IMR-90 (cell line): ENCODE results near the gene ZNHIT6. TPM values are rescaled to one million over a fixed set of nuclear protein-coding genes. Genes with fewer than 3 reads are reported as not detected.

Source experiments
- ATAC-seq: fragments of 200-7000 bp; cut with Tn5 transposase; 2 replicates; pipeline ENCODE4 v1.9.1; 2020; ENCODE audit warnings: low read depth, mild to moderate bottlenecking, moderate library complexity
- BruUV-seq: library from RNA; stranded (reverse); fragments of 400-500 nt; replicated peaks from 2 replicates; lab custom pipeline; 2021; lab: Mats Ljungman, UMichigan
- CTCF ChIA-PET: fragments of 300-600 bp; formaldehyde crosslinking; extraction: SDS; loops from one replicate; lab custom pipeline; 2021; ENCODE audit warnings: antibody characterized with exemption; lab: Yijun Ruan, JAX
- POLR2A ChIA-PET: fragments of 300-600 bp; sonication (Branson Sonifier 250); formaldehyde crosslinking; loops from one replicate; lab custom pipeline; 2022; ENCODE audit warnings: antibody characterized with exemption; ENCODE audit not compliant: unreplicated experiment; lab: Charles Lee
- DNase-seq: peaks from one replicate; pipeline ENCODE4 v3.0.0; 2013
- H2AFZ ChIP-seq: replicated peaks from 2 replicates; pipeline ENCODE3; 2013; ENCODE audit warnings: low read length, mild to moderate bottlenecking; ENCODE audit not compliant: poor library complexity
- H2AK5ac ChIP-seq: 2 replicates; pipeline ENCODE4 v1.6.1; 2013; ENCODE audit warnings: low read depth, low read length, inconsistent platforms
- H2AK9ac ChIP-seq: replicated peaks from 2 replicates; pipeline ENCODE3; 2013; ENCODE audit warnings: mild to moderate bottlenecking, low read depth, low read length, moderate library complexity; ENCODE audit not compliant: poor library complexity
- H2BK120ac ChIP-seq: 2 replicates; pipeline ENCODE4 v1.6.1; 2013; ENCODE audit warnings: low read depth, low read length, inconsistent platforms
- H2BK15ac ChIP-seq: 3 replicates; pipeline ENCODE4 v1.6.1; 2013; ENCODE audit warnings: low read depth, low read length, inconsistent platforms
- H2BK20ac ChIP-seq: 2 replicates; pipeline ENCODE4 v1.6.1; 2013; ENCODE audit warnings: low read depth, mild to moderate bottlenecking, inconsistent platforms, low read length, moderate library complexity
- H2BK5ac ChIP-seq: 2 replicates; pipeline ENCODE4 v1.6.1; 2013; ENCODE audit warnings: mild to moderate bottlenecking, low read depth, low read length, inconsistent platforms; ENCODE audit not compliant: poor library complexity, severe bottlenecking
- H3K14ac ChIP-seq: replicated peaks from 2 replicates; pipeline ENCODE4 v1.6.1; 2013; ENCODE audit warnings: low read depth, low read length, inconsistent platforms
- H3K18ac ChIP-seq: 2 replicates; pipeline ENCODE4 v1.6.1; 2013; ENCODE audit warnings: low read depth, low read length, control low read depth
- H3K23ac ChIP-seq: 2 replicates; pipeline ENCODE4 v1.6.1; 2013; ENCODE audit warnings: low read depth, low read length, inconsistent platforms
- H3K27ac ChIP-seq: 2 replicates; pipeline ENCODE4 v1.5.1; 2013; ENCODE audit warnings: mild to moderate bottlenecking, control low read depth, low read length; ENCODE audit not compliant: insufficient read depth
- H3K27me3 ChIP-seq: 2 replicates; pipeline ENCODE4 v1.6.1; 2013; ENCODE audit warnings: low read length; ENCODE audit not compliant: control insufficient read depth, insufficient read depth
- H3K36me3 ChIP-seq: 2 replicates; pipeline ENCODE4 v1.6.1; 2013; ENCODE audit warnings: low read length, mixed read lengths; ENCODE audit not compliant: control insufficient read depth, insufficient read depth
- H3K4ac ChIP-seq: 2 replicates; pipeline ENCODE4 v1.6.1; 2013; ENCODE audit warnings: low read depth, low read length, inconsistent platforms
- H3K4me1 ChIP-seq: 2 replicates; pipeline ENCODE4 v1.6.1; 2013; ENCODE audit warnings: low read length, mixed read lengths; ENCODE audit not compliant: control insufficient read depth, insufficient read depth
- H3K4me2 ChIP-seq: 2 replicates; pipeline ENCODE4 v1.6.1; 2013; ENCODE audit warnings: low read depth, mild to moderate bottlenecking, control low read depth, low read length, moderate library complexity
- H3K4me3 ChIP-seq: 2 replicates; pipeline ENCODE4 v1.5.1; 2013; ENCODE audit warnings: low read depth, mild to moderate bottlenecking, control low read depth, low read length, moderate library complexity; ENCODE audit not compliant: insufficient read depth
- H3K56ac ChIP-seq: 2 replicates; pipeline ENCODE4 v1.6.1; 2013; ENCODE audit warnings: low read length, inconsistent platforms; ENCODE audit not compliant: insufficient read depth; ENCODE audit errors: extremely low read depth
- H3K79me1 ChIP-seq, 2 experiments: 2 replicates each; pipeline ENCODE4 v1.6.1; 2013; ENCODE audit warnings: low read length in 2 of 2, inconsistent platforms in 1 of 2, low read depth in 1 of 2
- H3K9ac ChIP-seq: 2 replicates; pipeline ENCODE4 v1.6.1; 2013; ENCODE audit warnings: low read depth, low read length, control low read depth
- H3K9me1 ChIP-seq: 2 replicates; pipeline ENCODE4 v1.6.1; 2013; ENCODE audit warnings: low read length, inconsistent platforms; ENCODE audit not compliant: insufficient read depth
- H3K9me3 ChIP-seq: 2 replicates; pipeline ENCODE4 v1.6.1; 2013; ENCODE audit warnings: low read length; ENCODE audit not compliant: control insufficient read depth, insufficient read depth
- H4K20me1 ChIP-seq: 2 replicates; pipeline ENCODE4 v1.6.1; 2013; ENCODE audit warnings: low read length, inconsistent platforms; ENCODE audit not compliant: insufficient read depth
- H4K5ac ChIP-seq: 2 replicates; pipeline ENCODE4 v1.6.1; 2013; ENCODE audit warnings: mild to moderate bottlenecking, low read depth, low read length, control low read depth
- H4K8ac ChIP-seq, 2 experiments: 2 replicates each; pipeline ENCODE4 v1.6.1; 2013; ENCODE audit warnings: low read depth in 2 of 2, low read length in 2 of 2, control low read depth in 1 of 2, inconsistent platforms in 1 of 2
- H4K91ac ChIP-seq: 2 replicates; pipeline ENCODE4 v1.6.1; 2013; ENCODE audit warnings: low read depth, low read length, inconsistent platforms; ENCODE audit not compliant: insufficient read depth
- BHLHE40 ChIP-seq: fragments of 150-350 bp; IDR thresholded peaks from 2 replicates; pipeline ENCODE4 v1.6.1; 2016; ENCODE audit warnings: mild to moderate bottlenecking, low read depth, low read length
- CEBPB ChIP-seq: IDR thresholded peaks from 2 replicates; pipeline ENCODE4 v1.6.1; 2012; ENCODE audit warnings: low read depth, low read length, improper control_type of control experiment
- CHD1 ChIP-seq: IDR thresholded peaks from 2 replicates; pipeline ENCODE4 v1.6.1; 2012; ENCODE audit warnings: low read depth, low read length, improper control_type of control experiment
- FOS ChIP-seq: fragments of 150-350 bp; IDR thresholded peaks from 2 replicates; pipeline ENCODE4 v1.6.1; 2016; ENCODE audit warnings: low read depth, low read length
- MXI1 ChIP-seq: IDR thresholded peaks from 2 replicates; pipeline ENCODE4 v1.6.1; 2012; ENCODE audit warnings: low read depth, mild to moderate bottlenecking, low read length, moderate library complexity, borderline replicate concordance
- POLR2A ChIP-seq: IDR thresholded peaks from 2 replicates; pipeline ENCODE4 v1.6.1; 2012; ENCODE audit warnings: mild to moderate bottlenecking, low read depth, low read length
- RAD21 ChIP-seq: IDR thresholded peaks from 2 replicates; pipeline ENCODE4 v1.6.1; 2012; ENCODE audit warnings: low read length, improper control_type of control experiment
- RCOR1 ChIP-seq: IDR thresholded peaks from 2 replicates; pipeline ENCODE4 v1.6.1; 2012; ENCODE audit warnings: mild to moderate bottlenecking, low read length, improper control_type of control experiment; ENCODE audit not compliant: insufficient replicate concordance
- RFX5 ChIP-seq: IDR thresholded peaks from 2 replicates; pipeline ENCODE4 v1.8.0; 2012; ENCODE audit warnings: low read depth, mild to moderate bottlenecking, low read length, moderate library complexity
- SMC3 ChIP-seq: fragments of 150-350 bp; IDR thresholded peaks from 2 replicates; pipeline ENCODE4 v1.6.1; 2016; ENCODE audit warnings: low read depth, mild to moderate bottlenecking, antibody characterized with exemption, low read length, moderate library complexity
- dilution Hi-C: fragments of 300-500 bp; cut with HindIII; formaldehyde crosslinking; loops from one replicate; pipeline ENCODE4 v1.14.3; 2018; ENCODE audit warnings: low sequenced_read_pairs; ENCODE audit not compliant: unreplicated experiment
- in situ Hi-C: fragments of 300-500 bp; cut with MboI; formaldehyde crosslinking; loops from 3 replicates; pipeline ENCODE4 v1.14.3; 2019; ENCODE audit warnings: low sequenced_read_pairs, inconsistent platforms, mixed read lengths
- intact Hi-C: fragments of 100-400 bp; cut with micrococcal nuclease; formaldehyde crosslinking; loops from 2 replicates; pipeline ENCODE4 v1.10.0; 2022
- polyA plus RNA-seq, 3 experiments: library from polyadenylated mRNA; depleted of rRNA; stranded (reverse); fragments of >200 nt; gene quantifications; 2 replicates each; pipeline ENCODE4 v1.2.3, GENCODE V29; 2012; ENCODE audit warnings: low replicate concordance in 1 of 3
- total RNA-seq: library from RNA; depleted of rRNA; stranded (reverse); fragments of >200 nt; gene quantifications from 2 replicates; pipeline ENCODE4 v1.2.3, GENCODE V29; 2012
- TF ChIP-seq, protein P1 (sequence below): conservative IDR thresholded peaks from 2 replicates; pipeline ENCODE4 v1.5.1; 2012; ENCODE audit warnings: mild to moderate bottlenecking, low read depth, low read length, improper control_type of control experiment
- TF ChIP-seq, protein P2 (sequence below): fragments of 150-350 bp; IDR thresholded peaks from 2 replicates; pipeline ENCODE4 v1.6.1; 2017; ENCODE audit warnings: mild to moderate bottlenecking, antibody characterized with exemption, low read length, low read depth
- TF ChIP-seq, protein P3 (sequence below): fragments of 150-350 bp; IDR thresholded peaks from 2 replicates; pipeline ENCODE4 v1.6.1; 2016; ENCODE audit warnings: low read depth, mild to moderate bottlenecking, low read length, moderate library complexity, borderline replicate concordance

The ZNHIT6 gene
- total and polyA plus RNA-seq, 2 of the 4 experiments (the other 2 are of a cell fraction), result 9.0 to 13.7 TPM

DNA sequence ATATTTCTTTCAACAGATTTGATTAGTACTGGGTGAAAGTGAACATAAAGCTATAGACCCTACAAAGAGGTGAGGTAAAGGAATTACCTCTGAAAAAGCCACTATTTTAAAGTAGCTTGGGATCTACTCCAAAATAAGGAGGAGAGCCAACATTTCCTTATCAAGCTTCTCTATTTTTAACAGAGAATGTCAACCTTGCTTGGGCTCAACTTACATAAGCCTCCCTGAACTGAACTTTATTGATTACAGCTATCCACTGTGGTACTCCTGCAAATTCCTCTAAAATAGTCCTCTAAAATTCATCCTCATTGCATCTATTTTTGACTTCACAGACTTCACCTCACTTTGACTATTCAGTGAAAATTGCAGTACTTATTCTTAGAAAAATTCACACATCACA is 10.3 kb downstream of the ZNHIT6 start:
- H3K18ac ChIP-seq, result no peak overlapping the region
- H2BK15ac ChIP-seq, result no peak overlapping the region
- H3K4me2 ChIP-seq, result no peak overlapping the region
- BruUV-seq, result no TSS peak
- H2BK20ac ChIP-seq, result no peak overlapping the region
- no peak overlapping the region for H3K9ac ChIP-seq
- in situ Hi-C loops (loop anchor here (5.0 kb wide), 1 partner anchor 386 kb away; no protein-coding TSS in a partner anchor), dilution Hi-C loops (no loop called here), intact Hi-C loops (no loop called here)
- H3K23ac ChIP-seq, result no peak overlapping the region
- no peaks in the 10 kb centered on the region for H3K9me1 ChIP-seq
- H2AK9ac ChIP-seq, result no peak overlapping the region
- ATAC-seq (no peak), DNase-seq (no peak)
- H3K79me1 ChIP-seq, result peaks cover 9 to 18% of the 10 kb centered on the region in 2 experiments; a peak in 3 of 4 replicates
- H2AFZ ChIP-seq, result no peak overlapping the region
- TF ChIP-seq SMC3 (no peak), MXI1 (no peak), BHLHE40 (no peak), CHD1 (no peak), CEBPB (no peak), POLR2A (no peak), FOS (no peak), RAD21 (no peak), RCOR1 (no peak), RFX5 (no peak)
- TF ChIP-seq, protein P1, sequence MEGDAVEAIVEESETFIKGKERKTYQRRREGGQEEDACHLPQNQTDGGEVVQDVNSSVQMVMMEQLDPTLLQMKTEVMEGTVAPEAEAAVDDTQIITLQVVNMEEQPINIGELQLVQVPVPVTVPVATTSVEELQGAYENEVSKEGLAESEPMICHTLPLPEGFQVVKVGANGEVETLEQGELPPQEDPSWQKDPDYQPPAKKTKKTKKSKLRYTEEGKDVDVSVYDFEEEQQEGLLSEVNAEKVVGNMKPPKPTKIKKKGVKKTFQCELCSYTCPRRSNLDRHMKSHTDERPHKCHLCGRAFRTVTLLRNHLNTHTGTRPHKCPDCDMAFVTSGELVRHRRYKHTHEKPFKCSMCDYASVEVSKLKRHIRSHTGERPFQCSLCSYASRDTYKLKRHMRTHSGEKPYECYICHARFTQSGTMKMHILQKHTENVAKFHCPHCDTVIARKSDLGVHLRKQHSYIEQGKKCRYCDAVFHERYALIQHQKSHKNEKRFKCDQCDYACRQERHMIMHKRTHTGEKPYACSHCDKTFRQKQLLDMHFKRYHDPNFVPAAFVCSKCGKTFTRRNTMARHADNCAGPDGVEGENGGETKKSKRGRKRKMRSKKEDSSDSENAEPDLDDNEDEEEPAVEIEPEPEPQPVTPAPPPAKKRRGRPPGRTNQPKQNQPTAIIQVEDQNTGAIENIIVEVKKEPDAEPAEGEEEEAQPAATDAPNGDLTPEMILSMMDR, result no peak
- TF ChIP-seq, protein P2, sequence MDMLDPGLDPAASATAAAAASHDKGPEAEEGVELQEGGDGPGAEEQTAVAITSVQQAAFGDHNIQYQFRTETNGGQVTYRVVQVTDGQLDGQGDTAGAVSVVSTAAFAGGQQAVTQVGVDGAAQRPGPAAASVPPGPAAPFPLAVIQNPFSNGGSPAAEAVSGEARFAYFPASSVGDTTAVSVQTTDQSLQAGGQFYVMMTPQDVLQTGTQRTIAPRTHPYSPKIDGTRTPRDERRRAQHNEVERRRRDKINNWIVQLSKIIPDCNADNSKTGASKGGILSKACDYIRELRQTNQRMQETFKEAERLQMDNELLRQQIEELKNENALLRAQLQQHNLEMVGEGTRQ, result no peak
- TF ChIP-seq, protein P3, sequence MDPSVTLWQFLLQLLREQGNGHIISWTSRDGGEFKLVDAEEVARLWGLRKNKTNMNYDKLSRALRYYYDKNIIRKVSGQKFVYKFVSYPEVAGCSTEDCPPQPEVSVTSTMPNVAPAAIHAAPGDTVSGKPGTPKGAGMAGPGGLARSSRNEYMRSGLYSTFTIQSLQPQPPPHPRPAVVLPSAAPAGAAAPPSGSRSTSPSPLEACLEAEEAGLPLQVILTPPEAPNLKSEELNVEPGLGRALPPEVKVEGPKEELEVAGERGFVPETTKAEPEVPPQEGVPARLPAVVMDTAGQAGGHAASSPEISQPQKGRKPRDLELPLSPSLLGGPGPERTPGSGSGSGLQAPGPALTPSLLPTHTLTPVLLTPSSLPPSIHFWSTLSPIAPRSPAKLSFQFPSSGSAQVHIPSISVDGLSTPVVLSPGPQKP, result no peak
- no peak overlapping the region for H3K27ac ChIP-seq
- H4K20me1 ChIP-seq, result no peaks in the 10 kb centered on the region
- H3K9me3 ChIP-seq, result no peaks in the 10 kb centered on the region
- peaks cover 7% of the 10 kb centered on the region for H3K36me3 ChIP-seq
- H3K4me3 ChIP-seq, result no peak overlapping the region
- no peak overlapping the region for H4K5ac ChIP-seq
- no peak overlapping the region for H4K8ac ChIP-seq
- POLR2A ChIA-PET, result no interaction called here
- H3K14ac ChIP-seq, result no peak overlapping the region
- H3K4me1 ChIP-seq, result peaks cover 2% of the 10 kb centered on the region; the same call in 1 of the 2 replicates
- H2BK120ac ChIP-seq, result no peak overlapping the region
- H3K27me3 ChIP-seq, result no peaks in the 10 kb centered on the region
- CTCF ChIA-PET, result interaction anchor here (0.7 to 1.6 kb wide), 2 partner anchors 153 to 456 kb away, joined by 3 to 4 read pairs; no protein-coding TSS in a partner anchor
- H3K4ac ChIP-seq, result no peak overlapping the region
- H3K56ac ChIP-seq, result no peak overlapping the region
- no peak overlapping the region for H2BK5ac ChIP-seq
- H2AK5ac ChIP-seq, result no peak overlapping the region
- H4K91ac ChIP-seq, result no peak overlapping the region
